SK-N-SH (cell line): ENCODE data around the gene RASGEF1C. TPM values are rescaled to one million over a fixed set of nuclear protein-coding genes. Genes with fewer than 3 reads are reported as not detected.

Source experiments
- CTCF ChIA-PET: fragments of 300-600, 350-600 bp; formaldehyde crosslinking; extraction: SDS; loops from one replicate; lab custom pipeline; 2021; lab: Yijun Ruan, JAX
- POLR2A ChIA-PET: fragments of 350-600 bp; sonication (Branson Sonifier 250); formaldehyde crosslinking; extraction: SDS; loops from one replicate; lab custom pipeline; 2020; ENCODE audit warnings: antibody characterized with exemption, inconsistent platforms; lab: Yijun Ruan, JAX
- DNase-seq: peaks from one replicate; pipeline ENCODE4 v3.0.0; 2012
- H2AFZ ChIP-seq: fragments of 200-600 bp; sonication (generic); 2 replicates; pipeline ENCODE4 v1.8.1; 2016; ENCODE audit warnings: antibody characterized with exemption, mild to moderate bottlenecking, low read depth
- H3F3A ChIP-seq: fragments of 200-600 bp; sonication (generic); replicated peaks from 2 replicates; pipeline ENCODE3; 2016; ENCODE audit warnings: antibody characterized with exemption, mild to moderate bottlenecking; ENCODE audit not compliant: insufficient read depth
- H3K27ac ChIP-seq, 2 experiments: fragments of 200-500 bp in 1 of 2; fragments of 200-600 bp in 1 of 2; sonication (Bioruptor generic) in 1 of 2; sonication (generic), shearing (Covaris generic) in 1 of 2; 2 replicates each; pipeline versions ENCODE4 v1.5.1 to v1.6.1; 2014 to 2016; ENCODE audit warnings: low read depth in 2 of 2, inconsistent platforms in 1 of 2, low read length in 1 of 2, mild to moderate bottlenecking in 1 of 2, mixed read lengths in 1 of 2
- H3K27me3 ChIP-seq: fragments of 200-600 bp; sonication (generic), shearing (Covaris generic); 2 replicates; pipeline ENCODE4 v1.6.1; 2016; ENCODE audit warnings: mixed run types; ENCODE audit not compliant: insufficient read depth
- H3K36me3 ChIP-seq, 2 experiments: fragments of 200-500 bp in 1 of 2; fragments of 200-600 bp in 1 of 2; sonication (Bioruptor generic) in 1 of 2; sonication (generic) in 1 of 2; replicated peaks in 1 of 2; 2 replicates each; pipeline versions ENCODE3 to v1.5.1; 2014 to 2016; ENCODE audit warnings: low read length in 1 of 2, mild to moderate bottlenecking in 1 of 2; ENCODE audit not compliant: insufficient read depth in 2 of 2, control insufficient read depth in 1 of 2
- H3K4me1 ChIP-seq, 2 experiments: fragments of 200-500 bp in 1 of 2; fragments of 200-600 bp in 1 of 2; sonication (Bioruptor generic) in 1 of 2; sonication (generic), shearing (Covaris generic) in 1 of 2; 2 replicates each; pipeline versions ENCODE4 v1.5.1 to v1.6.1; 2014 to 2016; ENCODE audit warnings: low read depth in 1 of 2, low read length in 1 of 2, mixed run types in 1 of 2; ENCODE audit not compliant: insufficient read depth in 2 of 2, control insufficient read depth in 1 of 2
- H3K4me2 ChIP-seq: fragments of 200-600 bp; sonication (generic), shearing (Covaris generic); 2 replicates; pipeline ENCODE4 v1.6.1; 2017; ENCODE audit warnings: mixed run types
- H3K4me3 ChIP-seq, 2 experiments: fragments of 200-500 bp in 1 of 2; fragments of 200-600 bp in 1 of 2; sonication (Bioruptor generic) in 1 of 2; sonication (generic), shearing (Covaris generic) in 1 of 2; 2 replicates each; pipeline versions ENCODE4 v1.5.1 to v1.8.1; 2014 to 2016; ENCODE audit warnings: low read depth in 2 of 2, inconsistent platforms in 1 of 2, low read length in 1 of 2, mild to moderate bottlenecking in 1 of 2, mixed read lengths in 1 of 2, moderate library complexity in 1 of 2
- H3K79me2 ChIP-seq: fragments of 200-600 bp; sonication (generic); 2 replicates; pipeline ENCODE4 v1.8.1; 2017; ENCODE audit warnings: mild to moderate bottlenecking; ENCODE audit not compliant: insufficient read depth
- H3K9ac ChIP-seq: fragments of 200-600 bp; sonication (generic); 2 replicates; pipeline ENCODE4 v1.6.1; 2017; ENCODE audit warnings: mixed run types
- H3K9me2 ChIP-seq: fragments of 200-600 bp; sonication (generic); 2 replicates; pipeline ENCODE4 v1.6.1; 2017; ENCODE audit warnings: mixed run types
- H3K9me3 ChIP-seq: fragments of 200-600 bp; sonication (generic); 2 replicates; pipeline ENCODE4 v1.6.1; 2017; ENCODE audit warnings: mixed run types, mild to moderate bottlenecking, moderate library complexity
- H4K20me1 ChIP-seq: fragments of 200-600 bp; sonication (generic); 2 replicates; pipeline ENCODE4 v1.6.1; 2017; ENCODE audit warnings: mild to moderate bottlenecking, mixed run types; ENCODE audit not compliant: insufficient read depth
- EZH2phosphoT487 ChIP-seq: fragments of 200-600 bp; sonication (generic); IDR thresholded peaks from 2 replicates; pipeline ENCODE4 v1.6.1; 2017; ENCODE audit warnings: low read depth, mixed run types, mild to moderate bottlenecking, antibody characterized with exemption, moderate library complexity, borderline replicate concordance
- GATA2 ChIP-seq: sonication (generic); formaldehyde crosslinking; IDR thresholded peaks from 2 replicates; pipeline ENCODE4 v1.5.0; 2020; ENCODE audit warnings: mild to moderate bottlenecking, missing genetic modification reagents
- JUND ChIP-seq: IDR thresholded peaks from 2 replicates; pipeline ENCODE4 v1.4.0; 2012
- POLR2AphosphoS5 ChIP-seq: IDR thresholded peaks from 2 replicates; pipeline ENCODE4 v1.6.1; 2012; ENCODE audit warnings: low read depth, low read length
- RAD21 ChIP-seq: IDR thresholded peaks from 2 replicates; pipeline ENCODE4 v1.6.1; 2012; ENCODE audit warnings: mild to moderate bottlenecking, low read length
- RFX5 ChIP-seq: IDR thresholded peaks from 2 replicates; pipeline ENCODE4 v1.6.1; 2012; ENCODE audit warnings: mild to moderate bottlenecking, improper control_type of control experiment, low read length
- SIN3A ChIP-seq: IDR thresholded peaks from 2 replicates; pipeline ENCODE4 v1.6.1; 2012; ENCODE audit warnings: low read depth, mild to moderate bottlenecking, low read length, moderate library complexity, borderline replicate concordance
- SMC3 ChIP-seq: IDR thresholded peaks from 2 replicates; pipeline ENCODE4 v1.6.1; 2012; ENCODE audit warnings: low read depth, low read length, improper control_type of control experiment
- WGBS: methylation state at CpG from one replicate; pipeline ENCODE4 v1.1.6; 2017; ENCODE audit warnings: low lambda C conversion rate; 5-methylcytosine and 5-hydroxymethylcytosine counted together
- polyA plus RNA-seq, 3 experiments: library from polyadenylated mRNA; depleted of rRNA; stranded (reverse); fragments of >200 nt; gene quantifications; 2 replicates each; pipeline ENCODE4 v1.2.3, GENCODE V29; 2012
- TF ChIP-seq, protein P1 (sequence below): fragments of 150-350 bp; IDR thresholded peaks from 2 replicates; pipeline ENCODE4 v1.6.1; 2016; ENCODE audit warnings: mild to moderate bottlenecking, low read depth, low read length
- TF ChIP-seq, protein P2 (sequence below): IDR thresholded peaks from 2 replicates; pipeline ENCODE4; 2012
- TF ChIP-seq, protein P3 (sequence below): fragments of 200-600 bp; sonication (generic); IDR thresholded peaks from 2 replicates; pipeline ENCODE4 v1.6.1; 2017; ENCODE audit warnings: antibody characterized with exemption, mild to moderate bottlenecking, moderate library complexity
- TF ChIP-seq, protein P4 (sequence below): IDR thresholded peaks from 2 replicates; pipeline ENCODE4 v1.4.0; 2012; ENCODE audit warnings: low read depth, borderline replicate concordance

RASGEF1C gene
- polyA plus RNA-seq, 1 of the 3 experiments (the other 2 are of a cell fraction): not detected

DNA sequence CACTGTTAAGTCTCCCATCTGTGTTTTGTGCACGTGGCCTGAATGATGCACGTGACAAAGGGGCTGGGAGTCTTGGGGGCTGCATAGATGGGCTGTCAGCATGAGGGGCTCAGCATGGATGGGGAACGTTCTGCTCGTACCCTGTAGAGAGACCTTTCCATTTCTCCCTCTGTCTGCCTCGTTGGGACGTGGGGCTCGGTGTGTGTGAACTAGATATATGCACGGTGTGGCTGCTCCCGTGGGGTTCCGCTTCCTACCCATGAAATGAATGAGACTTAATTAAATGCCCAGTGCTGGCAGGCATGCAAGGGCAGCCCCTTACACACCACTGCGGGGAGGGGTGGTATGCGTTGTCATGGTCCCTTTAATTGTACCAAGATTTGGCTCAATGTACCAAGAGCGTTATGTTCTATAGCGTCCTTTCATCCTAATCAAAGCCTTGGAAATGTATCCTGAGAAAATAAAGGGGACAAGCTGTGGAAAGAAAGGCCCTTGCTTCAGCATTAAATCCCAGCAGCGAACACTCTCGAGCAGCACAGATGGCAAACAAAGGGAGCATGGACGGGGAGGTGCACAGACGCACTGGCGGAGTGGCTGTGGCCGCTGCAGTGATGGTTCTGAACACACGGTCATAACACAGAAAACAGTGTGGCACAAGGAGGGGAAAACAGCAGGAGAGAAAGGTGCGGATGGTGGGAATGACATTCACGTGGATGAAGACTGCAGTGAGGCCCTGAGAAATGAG is 66.8 kb downstream of the RASGEF1C start:
- H3K9ac ChIP-seq: no peak overlapping the region
- H3K9me2 ChIP-seq: no peaks in the 10 kb centered on the region
- H3K4me2 ChIP-seq: no peak overlapping the region
- H4K20me1 ChIP-seq: no peaks in the 10 kb centered on the region
- H3K27me3 ChIP-seq: no peaks in the 10 kb centered on the region
- WGBS: 51% methylated on average over 23 of the region's 23 CpGs
- H3F3A ChIP-seq: no peaks in the 10 kb centered on the region
- ChIA-PET POLR2A (no interaction called here), CTCF (interaction anchor here (1.2 kb wide), 1 partner anchor 186 kb away, joined by 3 read pairs; no protein-coding TSS in a partner anchor)
- DNase-seq: no peak
- no peaks in the 10 kb centered on the region for H3K79me2 ChIP-seq
- no peaks in the 10 kb centered on the region for H3K36me3 ChIP-seq
- H2AFZ ChIP-seq: no peak overlapping the region
- no peaks in the 10 kb centered on the region for H3K9me3 ChIP-seq
- no peaks in the 10 kb centered on the region; a peak in 1 of 4 replicates for H3K4me1 ChIP-seq
- no peak overlapping the region for H3K27ac ChIP-seq
- no peak overlapping the region for H3K4me3 ChIP-seq
- TF ChIP-seq RAD21 (no peak), EZH2phosphoT487 (no peak)

DNA sequence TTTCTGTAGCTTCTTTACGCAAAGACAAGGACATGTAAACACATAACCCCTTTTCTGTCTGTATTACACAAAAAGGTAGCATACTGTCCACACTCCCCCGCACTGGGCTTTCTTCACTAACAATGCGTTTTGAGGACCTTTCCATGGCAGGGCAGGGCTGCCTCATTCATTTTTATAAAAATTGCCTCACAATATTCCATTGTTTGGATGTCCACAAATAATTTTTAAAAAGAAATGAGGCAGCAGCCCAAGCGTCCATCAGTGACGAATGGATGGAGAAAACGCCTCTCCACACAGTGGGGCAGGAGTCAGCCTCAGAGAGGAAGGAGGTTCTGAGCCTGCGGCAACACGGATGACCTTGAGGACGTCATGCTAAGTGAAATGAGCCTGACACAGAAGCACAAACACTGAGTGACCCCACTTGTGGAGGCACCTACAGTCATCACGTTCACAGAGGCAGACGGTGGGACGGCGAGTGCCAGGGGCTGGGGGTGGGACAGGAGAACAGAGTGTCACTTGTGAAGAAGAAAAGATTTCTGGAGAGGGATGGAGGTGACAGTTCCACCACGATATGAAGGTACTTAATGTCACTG is 67.8 kb downstream of the RASGEF1C start:
- Histone ChIP-seq H3K79me2 (no peaks in the 10 kb centered on the region), H3K4me3 (no peak overlapping the region), H3F3A (no peaks in the 10 kb centered on the region), H2AFZ (no peak overlapping the region), H3K4me1 (no peaks in the 10 kb centered on the region; a peak in 1 of 4 replicates), H3K9ac (no peak overlapping the region), H3K9me3 (no peaks in the 10 kb centered on the region), H3K4me2 (no peak overlapping the region), H3K36me3 (no peaks in the 10 kb centered on the region), H3K27ac (no peak overlapping the region), H4K20me1 (no peaks in the 10 kb centered on the region), H3K9me2 (no peaks in the 10 kb centered on the region), H3K27me3 (no peaks in the 10 kb centered on the region)
- no peak for DNase-seq
- 52% methylated on average over 14 of the region's 14 CpGs for WGBS
- TF ChIP-seq POLR2AphosphoS5 (no peak), EZH2phosphoT487 (no peak), SMC3 (no peak)
- TF ChIP-seq, protein P1, sequence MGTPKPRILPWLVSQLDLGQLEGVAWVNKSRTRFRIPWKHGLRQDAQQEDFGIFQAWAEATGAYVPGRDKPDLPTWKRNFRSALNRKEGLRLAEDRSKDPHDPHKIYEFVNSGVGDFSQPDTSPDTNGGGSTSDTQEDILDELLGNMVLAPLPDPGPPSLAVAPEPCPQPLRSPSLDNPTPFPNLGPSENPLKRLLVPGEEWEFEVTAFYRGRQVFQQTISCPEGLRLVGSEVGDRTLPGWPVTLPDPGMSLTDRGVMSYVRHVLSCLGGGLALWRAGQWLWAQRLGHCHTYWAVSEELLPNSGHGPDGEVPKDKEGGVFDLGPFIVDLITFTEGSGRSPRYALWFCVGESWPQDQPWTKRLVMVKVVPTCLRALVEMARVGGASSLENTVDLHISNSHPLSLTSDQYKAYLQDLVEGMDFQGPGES: no peak
- ChIA-PET POLR2A (no interaction called here), CTCF (interaction anchor here (0.9 to 4.4 kb wide), 3 partner anchors 13 to 68 kb away, joined by 3 to 30 read pairs (median 3); partner anchors contain the start of gene RASGEF1C)

DNA sequence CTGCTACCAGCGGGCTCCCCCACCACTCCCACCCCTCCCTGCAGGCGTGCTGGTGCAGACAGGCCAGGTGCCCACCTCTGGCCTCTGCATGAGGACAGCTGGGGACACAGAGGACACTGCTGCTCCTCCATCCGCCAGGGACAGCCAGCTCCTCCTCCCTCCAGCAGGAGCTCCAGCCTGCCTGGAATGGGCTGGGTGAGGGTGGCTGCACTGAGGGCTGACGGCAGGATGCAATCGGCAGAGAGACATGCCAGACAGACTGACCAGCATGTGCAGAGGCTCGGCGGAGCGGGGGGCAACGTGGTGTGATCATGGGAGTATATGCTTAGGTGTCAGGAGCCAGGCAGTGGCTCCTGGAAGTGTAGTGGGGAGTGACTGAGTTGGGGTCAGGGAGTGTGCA is 68.4 kb downstream of the RASGEF1C start:
- Histone ChIP-seq H3K9ac (no peak overlapping the region), H3K4me3 (no peak overlapping the region), H4K20me1 (no peaks in the 10 kb centered on the region), H3K4me1 (no peaks in the 10 kb centered on the region; a peak in 1 of 4 replicates), H3K4me2 (no peak overlapping the region), H3K9me2 (no peaks in the 10 kb centered on the region), H3K9me3 (no peaks in the 10 kb centered on the region), H3F3A (no peaks in the 10 kb centered on the region), H2AFZ (no peak overlapping the region), H3K27ac (no peak overlapping the region), H3K79me2 (no peaks in the 10 kb centered on the region), H3K36me3 (no peaks in the 10 kb centered on the region), H3K27me3 (no peaks in the 10 kb centered on the region)
- WGBS: 0% methylated on average over 1 of the region's 9 CpGs
- ChIA-PET CTCF (interaction anchor here (0.9 to 4.4 kb wide), 4 partner anchors 13 to 188 kb away, joined by 3 to 30 read pairs (median 6); partner anchors contain the start of gene RASGEF1C), POLR2A (no interaction called here)
- peak; percentile 30 for DNase-seq
- TF ChIP-seq POLR2AphosphoS5 (no peak), RFX5 (no peak), GATA2 (CRISPR knock-in tag) (no peak), JUND (no peak), RAD21 (no peak), SIN3A (no peak)
- TF ChIP-seq, protein P2, sequence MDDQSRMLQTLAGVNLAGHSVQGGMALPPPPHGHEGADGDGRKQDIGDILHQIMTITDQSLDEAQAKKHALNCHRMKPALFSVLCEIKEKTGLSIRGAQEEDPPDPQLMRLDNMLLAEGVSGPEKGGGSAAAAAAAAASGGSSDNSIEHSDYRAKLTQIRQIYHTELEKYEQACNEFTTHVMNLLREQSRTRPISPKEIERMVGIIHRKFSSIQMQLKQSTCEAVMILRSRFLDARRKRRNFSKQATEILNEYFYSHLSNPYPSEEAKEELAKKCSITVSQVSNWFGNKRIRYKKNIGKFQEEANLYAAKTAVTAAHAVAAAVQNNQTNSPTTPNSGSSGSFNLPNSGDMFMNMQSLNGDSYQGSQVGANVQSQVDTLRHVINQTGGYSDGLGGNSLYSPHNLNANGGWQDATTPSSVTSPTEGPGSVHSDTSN: no peak
- TF ChIP-seq, protein P3, sequence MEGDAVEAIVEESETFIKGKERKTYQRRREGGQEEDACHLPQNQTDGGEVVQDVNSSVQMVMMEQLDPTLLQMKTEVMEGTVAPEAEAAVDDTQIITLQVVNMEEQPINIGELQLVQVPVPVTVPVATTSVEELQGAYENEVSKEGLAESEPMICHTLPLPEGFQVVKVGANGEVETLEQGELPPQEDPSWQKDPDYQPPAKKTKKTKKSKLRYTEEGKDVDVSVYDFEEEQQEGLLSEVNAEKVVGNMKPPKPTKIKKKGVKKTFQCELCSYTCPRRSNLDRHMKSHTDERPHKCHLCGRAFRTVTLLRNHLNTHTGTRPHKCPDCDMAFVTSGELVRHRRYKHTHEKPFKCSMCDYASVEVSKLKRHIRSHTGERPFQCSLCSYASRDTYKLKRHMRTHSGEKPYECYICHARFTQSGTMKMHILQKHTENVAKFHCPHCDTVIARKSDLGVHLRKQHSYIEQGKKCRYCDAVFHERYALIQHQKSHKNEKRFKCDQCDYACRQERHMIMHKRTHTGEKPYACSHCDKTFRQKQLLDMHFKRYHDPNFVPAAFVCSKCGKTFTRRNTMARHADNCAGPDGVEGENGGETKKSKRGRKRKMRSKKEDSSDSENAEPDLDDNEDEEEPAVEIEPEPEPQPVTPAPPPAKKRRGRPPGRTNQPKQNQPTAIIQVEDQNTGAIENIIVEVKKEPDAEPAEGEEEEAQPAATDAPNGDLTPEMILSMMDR: no peak
- TF ChIP-seq, protein P4, sequence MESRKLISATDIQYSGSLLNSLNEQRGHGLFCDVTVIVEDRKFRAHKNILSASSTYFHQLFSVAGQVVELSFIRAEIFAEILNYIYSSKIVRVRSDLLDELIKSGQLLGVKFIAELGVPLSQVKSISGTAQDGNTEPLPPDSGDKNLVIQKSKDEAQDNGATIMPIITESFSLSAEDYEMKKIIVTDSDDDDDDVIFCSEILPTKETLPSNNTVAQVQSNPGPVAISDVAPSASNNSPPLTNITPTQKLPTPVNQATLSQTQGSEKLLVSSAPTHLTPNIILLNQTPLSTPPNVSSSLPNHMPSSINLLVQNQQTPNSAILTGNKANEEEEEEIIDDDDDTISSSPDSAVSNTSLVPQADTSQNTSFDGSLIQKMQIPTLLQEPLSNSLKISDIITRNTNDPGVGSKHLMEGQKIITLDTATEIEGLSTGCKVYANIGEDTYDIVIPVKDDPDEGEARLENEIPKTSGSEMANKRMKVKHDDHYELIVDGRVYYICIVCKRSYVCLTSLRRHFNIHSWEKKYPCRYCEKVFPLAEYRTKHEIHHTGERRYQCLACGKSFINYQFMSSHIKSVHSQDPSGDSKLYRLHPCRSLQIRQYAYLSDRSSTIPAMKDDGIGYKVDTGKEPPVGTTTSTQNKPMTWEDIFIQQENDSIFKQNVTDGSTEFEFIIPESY: no peak
